Common myeloid progenitor, CD34-positive (primary cell): ENCODE results near the gene EFHD2.

Experiments used
- CTCF ChIA-PET: fragments of 350-600 bp; sonication (Branson Sonifier 250); formaldehyde crosslinking; loops from one replicate; lab custom pipeline; 2021; ENCODE audit warnings: antibody characterized with exemption; lab: Charles Lee
- POLR2A ChIA-PET: fragments of 350-600 bp; sonication (Branson Sonifier 250); formaldehyde crosslinking; loops from one replicate; lab custom pipeline; 2021; ENCODE audit warnings: antibody characterized with exemption; lab: Charles Lee
- DNase-seq, 3 donors: peaks; one replicate each; pipeline versions ENCODE4 v3.0.0 to v3.0.0-alpha.2; 2013
- H3K27ac ChIP-seq, 2 experiments: 1 replicate in 1 of 2; 2 replicates in 1 of 2; pipeline ENCODE4 v1.7.0; 2013; ENCODE audit warnings: inconsistent platforms in 2 of 2, low read length in 2 of 2, mild to moderate bottlenecking in 2 of 2, low read depth in 1 of 2, moderate library complexity in 1 of 2; ENCODE audit not compliant: severe bottlenecking in 2 of 2, insufficient read depth in 1 of 2, poor library complexity in 1 of 2
- H3K27me3 ChIP-seq, 5 experiments: replicated peaks in 2 of 5; 1 replicate in 3 of 5; 2 replicates in 2 of 5; pipeline versions ENCODE4 v1.6.1 to v1.7.0; 2013; ENCODE audit warnings: low read length in 4 of 5, mild to moderate bottlenecking in 2 of 5, moderate library complexity in 2 of 5, inconsistent platforms in 1 of 5; ENCODE audit not compliant: insufficient read depth in 5 of 5, control insufficient read depth in 4 of 5
- H3K36me3 ChIP-seq, 4 experiments: 1 replicate in 2 of 4; 2 replicates in 2 of 4; pipeline versions ENCODE4 v1.6.1 to v1.7.0; 2013; ENCODE audit warnings: low read length in 3 of 4, control low read depth in 1 of 4, mild to moderate bottlenecking in 1 of 4; ENCODE audit not compliant: control insufficient read depth in 4 of 4, insufficient read depth in 4 of 4
- H3K4me1 ChIP-seq, 4 experiments: 1 replicate in 3 of 4; 2 replicates in 1 of 4; pipeline versions ENCODE4 v1.6.1 to v1.7.1; 2013; ENCODE audit warnings: low read length in 3 of 4, mild to moderate bottlenecking in 3 of 4, control low read depth in 1 of 4, inconsistent platforms in 1 of 4, moderate library complexity in 1 of 4; ENCODE audit not compliant: control insufficient read depth in 4 of 4, insufficient read depth in 4 of 4; ENCODE audit errors: control extremely low read depth in 1 of 4
- H3K4me3 ChIP-seq, 7 experiments: 1 replicate in 4 of 7; 2 replicates in 3 of 7; pipeline versions ENCODE4 v1.5.1 to v1.7.0; 2013; ENCODE audit warnings: mild to moderate bottlenecking in 7 of 7, low read length in 6 of 7, moderate library complexity in 6 of 7, inconsistent platforms in 2 of 7, low read depth in 2 of 7, control low read depth in 1 of 7; ENCODE audit not compliant: insufficient read depth in 4 of 7, control insufficient read depth in 1 of 7; ENCODE audit errors: extremely low read depth in 1 of 7
- H3K9me3 ChIP-seq, 5 experiments: 1 replicate in 4 of 5; 2 replicates in 1 of 5; pipeline versions ENCODE4 v1.6.1 to v1.7.1; 2013; ENCODE audit warnings: low read length in 4 of 5, mild to moderate bottlenecking in 2 of 5, inconsistent platforms in 1 of 5, low read depth in 1 of 5, moderate library complexity in 1 of 5; ENCODE audit not compliant: control insufficient read depth in 4 of 5, insufficient read depth in 2 of 5; ENCODE audit errors: control extremely low read depth in 1 of 5
- WGBS: methylation state at CpG from one replicate; pipeline ENCODE4 v1.1.5; 2013; ENCODE audit not compliant: insufficient coverage; 5-methylcytosine and 5-hydroxymethylcytosine counted together

The EFHD2 gene

DNA sequence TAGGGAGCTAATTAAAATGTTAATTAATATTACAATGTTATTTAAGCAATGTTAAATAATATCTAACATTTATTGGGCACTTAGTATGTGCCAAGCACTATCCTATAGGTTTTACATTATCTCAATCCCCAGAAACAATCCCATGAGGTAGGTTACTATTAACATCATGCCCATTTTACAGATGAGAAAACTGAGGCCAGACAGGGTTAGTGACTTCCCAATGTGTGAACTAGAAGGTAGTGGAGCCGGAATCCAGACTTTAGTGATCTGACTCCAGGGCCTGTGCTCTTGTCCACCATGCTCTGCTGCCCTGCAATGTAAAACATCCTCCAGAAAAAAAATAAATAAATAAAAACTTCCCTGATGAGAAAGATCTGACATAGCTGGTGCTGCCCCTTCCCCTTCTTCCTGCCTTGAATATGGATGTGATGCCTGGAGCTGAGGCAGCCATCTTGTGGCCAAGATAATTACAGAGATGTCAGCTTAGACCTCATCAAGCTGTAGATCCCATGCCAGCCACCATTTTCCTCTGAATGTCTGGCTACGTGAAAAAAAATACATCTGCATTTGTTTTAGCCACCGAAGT, 39.3 kb downstream of the EFHD2 start:
- Histone ChIP-seq H3K4me1 (peaks cover 0 to 11% (median 3%) of the 10 kb centered on the region in 4 experiments), H3K36me3 (no peaks in the 10 kb centered on the region), H3K4me3 (no peak overlapping the region), H3K27me3 (peaks cover 0 to 4% (median 0%) of the 10 kb centered on the region in 5 experiments), H3K9me3 (peaks cover 0 to 2% (median 2%) of the 10 kb centered on the region in 5 experiments), H3K27ac (no peak overlapping the region)
- no peak for DNase-seq
- ChIA-PET CTCF (no interaction called here), POLR2A (no interaction called here)
- 100% methylated on average over 2 of the region's 3 CpGs for WGBS

DNA sequence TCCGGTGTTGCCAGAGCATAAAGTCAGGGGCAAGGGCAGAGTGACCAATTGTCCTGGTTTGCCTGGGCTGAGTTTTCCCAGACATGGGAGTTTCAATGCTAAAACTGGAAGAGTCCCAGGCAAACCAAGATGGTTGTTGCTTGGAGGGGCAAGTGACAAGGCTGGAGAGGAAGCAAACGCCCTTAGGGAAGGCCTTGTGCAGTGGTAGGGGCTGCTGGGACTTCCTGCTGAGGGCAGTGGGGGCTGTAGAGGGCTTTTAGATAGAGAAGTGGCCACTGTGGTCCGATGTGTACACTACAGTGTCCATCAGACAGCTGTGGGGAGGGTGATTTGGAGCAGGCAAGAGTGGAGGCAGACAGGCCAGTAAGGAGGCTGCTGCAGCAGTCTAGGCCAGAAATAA, 39.9 kb downstream of the EFHD2 start:
- Histone ChIP-seq H3K27me3 (peaks cover 0 to 4% (median 0%) of the 10 kb centered on the region in 5 experiments), H3K4me1 (peaks cover 0 to 11% (median 3%) of the 10 kb centered on the region in 4 experiments), H3K4me3 (no peak overlapping the region), H3K36me3 (no peaks in the 10 kb centered on the region), H3K27ac (no peak overlapping the region), H3K9me3 (peaks cover 0 to 2% (median 2%) of the 10 kb centered on the region in 5 experiments)
- POLR2A ChIA-PET, result interaction anchor here (0.6 kb wide), 1 partner anchor 21 kb away, joined by 3 read pairs; no protein-coding TSS in a partner anchor
- DNase-seq, result no peak
- 85% methylated on average over 2 of the region's 3 CpGs for WGBS
- CTCF ChIA-PET, result no interaction called here

DNA sequence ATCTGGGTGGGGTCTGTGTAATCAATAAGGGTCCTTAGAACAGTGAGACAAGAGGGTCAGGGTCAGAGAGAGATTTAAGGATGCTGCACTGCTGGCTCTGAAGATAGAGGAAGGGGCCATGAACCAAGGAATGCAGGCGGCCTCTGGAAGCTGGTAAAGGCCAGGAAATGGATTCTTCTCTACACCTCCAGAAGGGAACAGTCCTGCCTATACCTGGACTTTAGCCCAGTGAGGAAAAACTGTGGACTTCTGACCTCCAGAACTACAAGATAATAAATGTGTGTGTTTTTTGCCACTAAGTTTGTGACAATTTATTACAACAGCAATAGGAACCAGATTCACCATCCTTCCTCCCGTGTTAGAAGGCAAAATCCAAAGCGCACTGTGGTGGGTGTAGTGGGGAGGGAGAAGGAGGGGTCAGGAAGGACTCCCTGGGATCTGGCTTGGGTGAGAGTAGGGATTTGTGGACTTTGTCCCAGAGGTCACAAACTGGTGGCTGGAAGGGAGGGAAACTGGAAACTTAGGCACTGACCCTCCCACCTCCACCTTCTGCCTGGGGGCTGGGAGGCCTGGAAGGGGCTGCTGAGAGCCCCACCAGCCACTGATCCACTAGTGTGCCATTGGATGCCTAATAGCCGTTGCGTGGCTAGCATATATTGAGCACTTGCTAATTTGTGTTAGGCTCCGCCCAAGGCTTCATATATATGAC, 41.5 kb downstream of the EFHD2 start:
- Histone ChIP-seq H3K4me3 (no peak overlapping the region), H3K4me1 (no peaks in the 10 kb centered on the region), H3K36me3 (no peaks in the 10 kb centered on the region), H3K27ac (no peak overlapping the region), H3K27me3 (peaks cover 0 to 4% (median 0%) of the 10 kb centered on the region in 5 experiments), H3K9me3 (peaks cover 0 to 2% (median 2%) of the 10 kb centered on the region in 5 experiments)
- WGBS, result 100% methylated on average over 4 of the region's 6 CpGs
- CTCF ChIA-PET, result interaction anchor here (0.6 to 1.6 kb wide), 2 partner anchors 10 to 54 kb away, joined by 3 to 5 read pairs; no protein-coding TSS in a partner anchor
- POLR2A ChIA-PET, result no interaction called here
- no peak for DNase-seq

DNA sequence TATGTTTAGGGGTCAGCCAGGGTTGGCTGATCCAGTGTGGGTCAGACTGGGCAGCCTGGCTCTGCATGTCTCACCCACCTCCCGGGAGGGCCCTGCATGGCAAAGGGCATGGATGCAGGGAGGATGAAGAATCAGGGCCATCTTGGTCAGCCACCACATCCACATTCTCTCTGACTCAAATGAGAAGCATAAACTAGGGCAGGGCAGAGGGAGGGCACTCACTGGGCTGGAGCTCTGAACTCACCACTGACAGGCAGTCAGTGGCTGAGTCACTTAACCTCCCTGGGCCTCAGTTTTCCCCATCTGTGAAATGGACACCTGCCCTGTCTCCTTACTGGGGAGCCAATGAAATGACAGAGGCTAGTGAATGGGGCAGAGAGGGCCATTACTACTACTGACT, 42.5 kb downstream of the EFHD2 start:
- DNase-seq, result no peak
- Histone ChIP-seq H3K9me3 (peaks cover 0 to 2% (median 2%) of the 10 kb centered on the region in 5 experiments), H3K4me3 (no peak overlapping the region), H3K27me3 (peaks cover 0 to 4% (median 0%) of the 10 kb centered on the region in 5 experiments), H3K4me1 (no peaks in the 10 kb centered on the region), H3K27ac (no peak overlapping the region), H3K36me3 (no peaks in the 10 kb centered on the region)
- ChIA-PET CTCF (interaction anchor here (1.6 kb wide), 1 partner anchor 11 kb away, joined by 5 read pairs; no protein-coding TSS in a partner anchor), POLR2A (no interaction called here)
- 100% methylated on average over 1 of the region's 1 CpG for WGBS

DNA sequence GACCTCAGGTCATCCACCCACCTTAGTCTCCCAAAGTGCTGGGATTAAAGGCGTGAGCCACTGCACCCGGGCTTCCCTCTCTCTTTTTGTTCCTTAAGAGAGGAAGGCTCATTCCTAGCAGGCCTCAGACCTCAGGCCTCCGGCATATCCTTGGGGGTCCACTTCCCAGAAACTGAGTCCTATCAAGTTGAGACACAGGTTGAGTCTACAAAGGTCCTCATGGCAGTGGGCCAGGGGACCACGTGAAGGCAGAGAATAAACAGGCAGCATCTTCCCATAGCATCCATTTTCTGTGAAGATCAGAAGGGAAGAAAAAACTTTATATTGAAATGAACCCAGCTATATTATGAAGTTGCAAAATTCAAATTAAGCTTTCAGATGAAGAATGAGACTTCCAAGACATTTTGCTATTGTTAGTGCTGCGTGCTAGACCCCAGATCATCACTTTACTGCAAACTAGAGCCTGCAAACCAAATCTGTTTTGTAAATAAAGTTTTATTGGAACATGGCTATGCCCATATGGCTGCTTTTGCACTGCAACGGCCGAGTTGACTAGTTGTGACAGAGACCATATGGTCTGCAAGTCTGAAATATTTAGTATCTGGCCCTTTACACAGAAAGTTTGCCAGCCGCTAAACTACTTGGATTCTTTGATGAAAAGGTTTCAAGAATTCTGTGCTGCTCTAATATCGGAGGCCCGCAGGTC, 43.3 kb downstream of the EFHD2 start:
- H3K4me1 ChIP-seq, result no peaks in the 10 kb centered on the region
- no peaks in the 10 kb centered on the region for H3K27me3 ChIP-seq
- peaks cover 0 to 2% (median 2%) of the 10 kb centered on the region in 5 experiments for H3K9me3 ChIP-seq
- H3K27ac ChIP-seq, result no peak overlapping the region
- ChIA-PET CTCF (no interaction called here), POLR2A (no interaction called here)
- no peak for DNase-seq
- no peak overlapping the region for H3K4me3 ChIP-seq
- H3K36me3 ChIP-seq, result no peaks in the 10 kb centered on the region
- 97% methylated on average over 6 of the region's 10 CpGs for WGBS

DNA sequence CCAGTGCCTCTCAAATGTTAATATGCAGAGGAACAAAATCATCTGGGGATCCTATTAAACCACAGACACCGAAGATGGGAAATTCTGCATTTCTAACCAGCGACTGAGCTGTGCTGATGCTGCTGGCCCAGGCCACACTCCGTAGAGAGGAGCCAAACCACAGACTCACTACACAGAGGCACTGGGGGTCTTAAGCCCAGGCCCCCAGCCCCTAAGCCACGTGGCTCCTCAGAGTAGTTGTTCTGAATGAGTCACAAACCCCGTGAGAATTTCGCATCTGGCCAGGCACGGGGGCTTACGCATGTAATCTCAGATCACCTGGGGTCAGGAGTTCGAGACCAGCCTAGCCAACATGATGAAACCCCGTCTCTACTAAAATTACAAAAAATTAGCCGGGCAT, 44.0 kb downstream of the EFHD2 start:
- WGBS, result 92% methylated on average over 11 of the region's 11 CpGs
- no peak for DNase-seq
- Histone ChIP-seq H3K9me3 (peaks cover 0 to 2% (median 2%) of the 10 kb centered on the region in 5 experiments), H3K36me3 (no peaks in the 10 kb centered on the region), H3K4me1 (no peaks in the 10 kb centered on the region), H3K27ac (no peak overlapping the region), H3K4me3 (no peak overlapping the region), H3K27me3 (no peaks in the 10 kb centered on the region)
- ChIA-PET CTCF (no interaction called here), POLR2A (no interaction called here)
